SK-N-SH treated with all-trans-retinoic acid at 6 μM for 48 hours (cell line): ENCODE results near the gene AOPEP.

Experiments
- ATAC-seq: fragments of 200-7000 bp; cut with Tn5 transposase; 3 replicates; pipeline ENCODE4 v1.9.1; 2020; ENCODE audit warnings: mild to moderate bottlenecking, moderate library complexity
- ARNTL ChIP-seq: fragments of 450-650 bp; formaldehyde crosslinking; IDR thresholded peaks from 2 replicates; pipeline ENCODE4 v1.5.0; 2020; ENCODE audit warnings: low read depth, mild to moderate bottlenecking, moderate library complexity, borderline replicate concordance
- BACH2 ChIP-seq: fragments of 250-450 bp; sonication (Bioruptor Pico); IDR thresholded peaks from 2 replicates; pipeline ENCODE4 v1.9.0; 2021; ENCODE audit warnings: mild to moderate bottlenecking, borderline replicate concordance
- CSDC2 ChIP-seq: fragments of 250-450 bp; sonication (Bioruptor Pico); IDR thresholded peaks from 2 replicates; pipeline ENCODE4 v1.5.0; 2020; ENCODE audit warnings: mild to moderate bottlenecking, moderate library complexity
- ESRRG ChIP-seq: fragments of 250-450 bp; sonication (Bioruptor Pico); IDR thresholded peaks from 2 replicates; pipeline ENCODE4 v1.6.1; 2021; ENCODE audit warnings: mild to moderate bottlenecking
- GLIS3 ChIP-seq: fragments of 250-450 bp; sonication (Bioruptor Pico); IDR thresholded peaks from 2 replicates; pipeline ENCODE4 v1.5.0; 2020; ENCODE audit warnings: mild to moderate bottlenecking, moderate library complexity
- ISL1 ChIP-seq: fragments of 250-450 bp; sonication (Bioruptor Pico); IDR thresholded peaks from 2 replicates; pipeline ENCODE4 v2.1.2; 2022; ENCODE audit warnings: mild to moderate bottlenecking, moderate library complexity
- OSR1 ChIP-seq: fragments of 250-450 bp; sonication (Bioruptor Pico); IDR thresholded peaks from 2 replicates; pipeline ENCODE4 v1.8.0; 2022; ENCODE audit warnings: moderate library complexity, mild to moderate bottlenecking, inconsistent platforms
- PPARA ChIP-seq: fragments of 250-450 bp; sonication (Bioruptor Pico); IDR thresholded peaks from 2 replicates; pipeline ENCODE4 v1.5.0; 2020; ENCODE audit warnings: mild to moderate bottlenecking, borderline replicate concordance
- RARB ChIP-seq: fragments of 250-450 bp; sonication (Bioruptor Pico); IDR thresholded peaks from 2 replicates; pipeline ENCODE4 v1.8.0; 2021; ENCODE audit warnings: mild to moderate bottlenecking, moderate library complexity
- TOX ChIP-seq: fragments of 250-450 bp; sonication (Bioruptor Pico); IDR thresholded peaks from 2 replicates; pipeline ENCODE4 v1.8.0; 2021; ENCODE audit warnings: mild to moderate bottlenecking, moderate library complexity, borderline replicate concordance
- ZC3H10 ChIP-seq: fragments of 250-450 bp; sonication (Bioruptor Pico); IDR thresholded peaks from 2 replicates; pipeline ENCODE4 v1.5.1; 2021; ENCODE audit warnings: mild to moderate bottlenecking, moderate library complexity
- ZFP3 ChIP-seq: fragments of 250-450 bp; sonication (Bioruptor Pico); IDR thresholded peaks from 2 replicates; pipeline ENCODE4 v1.5.0; 2020; ENCODE audit warnings: mild to moderate bottlenecking, moderate library complexity
- ZFP30 ChIP-seq: fragments of 450-650 bp; formaldehyde crosslinking; IDR thresholded peaks from 2 replicates; pipeline ENCODE4 v1.5.0; 2022; ENCODE audit warnings: mild to moderate bottlenecking, moderate library complexity
- ZNF565 ChIP-seq: fragments of 450-650 bp; formaldehyde crosslinking; conservative IDR thresholded peaks from 2 replicates; pipeline ENCODE4 v1.5.0; 2020; ENCODE audit warnings: low read depth, mild to moderate bottlenecking, moderate library complexity
- ZNF70 ChIP-seq: fragments of 450-650 bp; formaldehyde crosslinking; IDR thresholded peaks from 2 replicates; pipeline ENCODE4 v1.5.0; 2020; ENCODE audit warnings: mild to moderate bottlenecking, moderate library complexity
- TF ChIP-seq, protein P1 (sequence below): fragments of 250-450 bp; sonication (Bioruptor Pico); IDR thresholded peaks from 2 replicates; pipeline ENCODE4 v1.5.1; 2021; ENCODE audit warnings: mild to moderate bottlenecking, moderate library complexity
- TF ChIP-seq, protein P2 (sequence below): fragments of 250-450 bp; sonication (Bioruptor Pico); IDR thresholded peaks from 2 replicates; pipeline ENCODE4 v1.8.0; 2020; ENCODE audit warnings: mild to moderate bottlenecking, moderate library complexity, borderline replicate concordance
- TF ChIP-seq, protein P3 (sequence below): fragments of 250-450 bp; sonication (Bioruptor Pico); IDR thresholded peaks from 2 replicates; pipeline ENCODE4 v1.5.0; 2020; ENCODE audit warnings: mild to moderate bottlenecking, moderate library complexity
- TF ChIP-seq, protein P4 (sequence below): fragments of 250-450 bp; sonication (Bioruptor Pico); IDR thresholded peaks from 2 replicates; pipeline ENCODE4 v1.5.1; 2020; ENCODE audit warnings: low read depth, mild to moderate bottlenecking, moderate library complexity
- TF ChIP-seq, protein P5 (sequence below): fragments of 250-450 bp; sonication (Bioruptor Pico); IDR thresholded peaks from 2 replicates; pipeline ENCODE4 v1.8.0; 2021; ENCODE audit warnings: low read depth, mild to moderate bottlenecking, moderate library complexity, borderline replicate concordance

Gene AOPEP

DNA sequence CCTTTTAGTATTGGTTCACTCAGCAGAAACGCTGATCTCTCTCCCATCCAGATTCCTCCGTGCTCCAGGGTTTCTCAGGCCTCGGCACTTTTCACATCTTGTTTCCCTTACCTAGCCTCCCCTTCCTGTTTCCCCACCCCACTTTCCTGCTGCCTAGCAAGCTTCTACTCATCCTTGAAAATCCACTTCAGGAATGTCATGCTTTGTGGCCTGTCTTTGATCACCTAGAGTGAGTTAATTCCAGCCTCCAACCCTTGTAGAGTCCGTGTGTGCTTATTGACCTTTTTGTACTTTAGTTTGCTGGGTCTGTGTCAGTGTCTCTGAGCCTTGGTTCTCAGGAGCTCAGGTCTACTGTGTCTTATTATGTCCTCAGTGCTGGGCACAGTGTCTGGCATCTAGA lies 116.6 kb downstream of the AOPEP start:
- TF ChIP-seq, protein P1, sequence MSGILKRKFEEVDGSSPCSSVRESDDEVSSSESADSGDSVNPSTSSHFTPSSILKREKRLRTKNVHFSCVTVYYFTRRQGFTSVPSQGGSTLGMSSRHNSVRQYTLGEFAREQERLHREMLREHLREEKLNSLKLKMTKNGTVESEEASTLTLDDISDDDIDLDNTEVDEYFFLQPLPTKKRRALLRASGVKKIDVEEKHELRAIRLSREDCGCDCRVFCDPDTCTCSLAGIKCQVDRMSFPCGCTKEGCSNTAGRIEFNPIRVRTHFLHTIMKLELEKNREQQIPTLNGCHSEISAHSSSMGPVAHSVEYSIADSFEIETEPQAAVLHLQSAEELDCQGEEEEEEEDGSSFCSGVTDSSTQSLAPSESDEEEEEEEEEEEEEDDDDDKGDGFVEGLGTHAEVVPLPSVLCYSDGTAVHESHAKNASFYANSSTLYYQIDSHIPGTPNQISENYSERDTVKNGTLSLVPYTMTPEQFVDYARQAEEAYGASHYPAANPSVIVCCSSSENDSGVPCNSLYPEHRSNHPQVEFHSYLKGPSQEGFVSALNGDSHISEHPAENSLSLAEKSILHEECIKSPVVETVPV (CRISPR knock-in tag) = no peak
- no peak for TF ChIP-seq ARNTL (CRISPR knock-in tag)
- no peak for TF ChIP-seq ISL1
- TF ChIP-seq GLIS3 = no peak
- no peak for TF ChIP-seq ZNF565 (CRISPR knock-in tag)
- no peak for TF ChIP-seq ZC3H10 (CRISPR knock-in tag)
- TF ChIP-seq, protein P2, sequence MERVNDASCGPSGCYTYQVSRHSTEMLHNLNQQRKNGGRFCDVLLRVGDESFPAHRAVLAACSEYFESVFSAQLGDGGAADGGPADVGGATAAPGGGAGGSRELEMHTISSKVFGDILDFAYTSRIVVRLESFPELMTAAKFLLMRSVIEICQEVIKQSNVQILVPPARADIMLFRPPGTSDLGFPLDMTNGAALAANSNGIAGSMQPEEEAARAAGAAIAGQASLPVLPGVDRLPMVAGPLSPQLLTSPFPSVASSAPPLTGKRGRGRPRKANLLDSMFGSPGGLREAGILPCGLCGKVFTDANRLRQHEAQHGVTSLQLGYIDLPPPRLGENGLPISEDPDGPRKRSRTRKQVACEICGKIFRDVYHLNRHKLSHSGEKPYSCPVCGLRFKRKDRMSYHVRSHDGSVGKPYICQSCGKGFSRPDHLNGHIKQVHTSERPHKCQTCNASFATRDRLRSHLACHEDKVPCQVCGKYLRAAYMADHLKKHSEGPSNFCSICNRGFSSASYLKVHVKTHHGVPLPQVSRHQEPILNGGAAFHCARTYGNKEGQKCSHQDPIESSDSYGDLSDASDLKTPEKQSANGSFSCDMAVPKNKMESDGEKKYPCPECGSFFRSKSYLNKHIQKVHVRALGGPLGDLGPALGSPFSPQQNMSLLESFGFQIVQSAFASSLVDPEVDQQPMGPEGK (CRISPR knock-in tag) = no peak
- no peak for TF ChIP-seq RARB (CRISPR knock-in tag)
- TF ChIP-seq PPARA (CRISPR knock-in tag) = no peak
- no peak for TF ChIP-seq CSDC2 (CRISPR knock-in tag)
- ATAC-seq = no peak

DNA sequence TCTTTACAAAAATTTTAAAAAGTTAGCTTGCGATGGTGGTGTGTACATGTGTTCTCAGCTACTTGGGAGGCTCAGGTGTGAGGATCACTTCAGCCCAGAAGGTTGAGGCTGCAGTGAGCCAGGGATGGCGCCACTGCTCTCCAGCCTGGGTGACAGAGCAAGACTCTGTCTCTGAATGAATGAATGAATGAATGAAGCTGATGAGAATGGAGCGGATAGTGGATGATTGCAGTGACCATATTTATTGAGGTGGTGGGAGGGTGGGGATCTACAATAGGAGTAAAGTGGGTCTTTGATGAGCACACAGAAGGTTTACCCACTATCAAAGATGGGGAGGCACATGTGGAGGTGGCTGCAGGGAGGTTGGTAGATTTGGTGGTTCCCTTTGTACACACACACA lies 120.2 kb downstream of the AOPEP start:
- no peak for ATAC-seq
- TF ChIP-seq ZC3H10 (CRISPR knock-in tag) (no peak), RARB (CRISPR knock-in tag) (no peak), ESRRG (no peak), TOX (CRISPR knock-in tag) (no peak), ZNF565 (CRISPR knock-in tag) (no peak), BACH2 (CRISPR knock-in tag) (no peak), OSR1 (CRISPR knock-in tag) (no peak), ZFP3 (CRISPR knock-in tag) (no peak), GLIS3 (no peak), PPARA (CRISPR knock-in tag) (no peak), ZFP30 (CRISPR knock-in tag) (no peak), ISL1 (no peak), ZNF70 (CRISPR knock-in tag) (no peak), ARNTL (CRISPR knock-in tag) (no peak)
- TF ChIP-seq, protein P1 (CRISPR knock-in tag) = no peak
- TF ChIP-seq, protein P2 (CRISPR knock-in tag) = no peak
- TF ChIP-seq, protein P3, sequence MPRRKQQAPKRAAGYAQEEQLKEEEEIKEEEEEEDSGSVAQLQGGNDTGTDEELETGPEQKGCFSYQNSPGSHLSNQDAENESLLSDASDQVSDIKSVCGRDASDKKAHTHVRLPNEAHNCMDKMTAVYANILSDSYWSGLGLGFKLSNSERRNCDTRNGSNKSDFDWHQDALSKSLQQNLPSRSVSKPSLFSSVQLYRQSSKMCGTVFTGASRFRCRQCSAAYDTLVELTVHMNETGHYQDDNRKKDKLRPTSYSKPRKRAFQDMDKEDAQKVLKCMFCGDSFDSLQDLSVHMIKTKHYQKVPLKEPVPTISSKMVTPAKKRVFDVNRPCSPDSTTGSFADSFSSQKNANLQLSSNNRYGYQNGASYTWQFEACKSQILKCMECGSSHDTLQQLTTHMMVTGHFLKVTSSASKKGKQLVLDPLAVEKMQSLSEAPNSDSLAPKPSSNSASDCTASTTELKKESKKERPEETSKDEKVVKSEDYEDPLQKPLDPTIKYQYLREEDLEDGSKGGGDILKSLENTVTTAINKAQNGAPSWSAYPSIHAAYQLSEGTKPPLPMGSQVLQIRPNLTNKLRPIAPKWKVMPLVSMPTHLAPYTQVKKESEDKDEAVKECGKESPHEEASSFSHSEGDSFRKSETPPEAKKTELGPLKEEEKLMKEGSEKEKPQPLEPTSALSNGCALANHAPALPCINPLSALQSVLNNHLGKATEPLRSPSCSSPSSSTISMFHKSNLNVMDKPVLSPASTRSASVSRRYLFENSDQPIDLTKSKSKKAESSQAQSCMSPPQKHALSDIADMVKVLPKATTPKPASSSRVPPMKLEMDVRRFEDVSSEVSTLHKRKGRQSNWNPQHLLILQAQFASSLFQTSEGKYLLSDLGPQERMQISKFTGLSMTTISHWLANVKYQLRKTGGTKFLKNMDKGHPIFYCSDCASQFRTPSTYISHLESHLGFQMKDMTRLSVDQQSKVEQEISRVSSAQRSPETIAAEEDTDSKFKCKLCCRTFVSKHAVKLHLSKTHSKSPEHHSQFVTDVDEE = no peak
- TF ChIP-seq, protein P4, sequence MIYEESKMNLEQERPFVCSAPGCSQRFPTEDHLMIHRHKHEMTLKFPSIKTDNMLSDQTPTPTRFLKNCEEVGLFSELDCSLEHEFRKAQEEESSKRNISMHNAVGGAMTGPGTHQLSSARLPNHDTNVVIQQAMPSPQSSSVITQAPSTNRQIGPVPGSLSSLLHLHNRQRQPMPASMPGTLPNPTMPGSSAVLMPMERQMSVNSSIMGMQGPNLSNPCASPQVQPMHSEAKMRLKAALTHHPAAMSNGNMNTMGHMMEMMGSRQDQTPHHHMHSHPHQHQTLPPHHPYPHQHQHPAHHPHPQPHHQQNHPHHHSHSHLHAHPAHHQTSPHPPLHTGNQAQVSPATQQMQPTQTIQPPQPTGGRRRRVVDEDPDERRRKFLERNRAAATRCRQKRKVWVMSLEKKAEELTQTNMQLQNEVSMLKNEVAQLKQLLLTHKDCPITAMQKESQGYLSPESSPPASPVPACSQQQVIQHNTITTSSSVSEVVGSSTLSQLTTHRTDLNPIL (CRISPR knock-in tag) = no peak
- TF ChIP-seq, protein P5, sequence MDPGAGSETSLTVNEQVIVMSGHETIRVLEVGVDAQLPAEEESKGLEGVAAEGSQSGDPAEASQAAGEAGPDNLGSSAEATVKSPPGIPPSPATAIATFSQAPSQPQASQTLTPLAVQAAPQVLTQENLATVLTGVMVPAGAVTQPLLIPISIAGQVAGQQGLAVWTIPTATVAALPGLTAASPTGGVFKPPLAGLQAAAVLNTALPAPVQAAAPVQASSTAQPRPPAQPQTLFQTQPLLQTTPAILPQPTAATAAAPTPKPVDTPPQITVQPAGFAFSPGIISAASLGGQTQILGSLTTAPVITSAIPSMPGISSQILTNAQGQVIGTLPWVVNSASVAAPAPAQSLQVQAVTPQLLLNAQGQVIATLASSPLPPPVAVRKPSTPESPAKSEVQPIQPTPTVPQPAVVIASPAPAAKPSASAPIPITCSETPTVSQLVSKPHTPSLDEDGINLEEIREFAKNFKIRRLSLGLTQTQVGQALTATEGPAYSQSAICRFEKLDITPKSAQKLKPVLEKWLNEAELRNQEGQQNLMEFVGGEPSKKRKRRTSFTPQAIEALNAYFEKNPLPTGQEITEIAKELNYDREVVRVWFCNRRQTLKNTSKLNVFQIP (CRISPR knock-in tag) = no peak
- TF ChIP-seq, all 23 proteins: peak for 0
